CD4-positive, alpha-beta T cell (primary cell): ENCODE data around the gene ATP2B1. TPM values are rescaled to one million over a fixed set of nuclear protein-coding genes. Genes with fewer than 3 reads are reported as not detected.

Experiments used
- ATAC-seq: fragments of 200-7000 bp; cut with Tn5 transposase; one replicate; pipeline ENCODE4 v1.10.0; 2022; ENCODE audit warnings: mild to moderate bottlenecking; ENCODE audit not compliant: poor library complexity
- CTCF ChIA-PET: fragments of 350-600 bp; sonication (Branson Sonifier 250); formaldehyde crosslinking; loops from one replicate; lab custom pipeline; 2021; ENCODE audit warnings: antibody characterized with exemption, inconsistent platforms; lab: Charles Lee
- POLR2A ChIA-PET: fragments of 350-600 bp; sonication (Branson Sonifier 250); formaldehyde crosslinking; loops from one replicate; lab custom pipeline; 2021; ENCODE audit warnings: antibody characterized with exemption, inconsistent platforms; lab: Charles Lee
- DNase-seq, 14 experiments: peaks; one replicate each; pipeline ENCODE4 v3.0.0-alpha.2; 2013 to 2020; ENCODE audit warnings: mixed read lengths in 2 of 14
- H3K27ac ChIP-seq, 2 donors: one replicate each; pipeline versions ENCODE4 v1.5.1 to v1.7.0; 2013; ENCODE audit warnings: low read length in 2 of 2, low read depth in 1 of 2, mild to moderate bottlenecking in 1 of 2
- H3K27me3 ChIP-seq, 2 experiments: 1 replicate in 1 of 2; 2 replicates in 1 of 2; pipeline versions ENCODE4 v1.6.1 to v1.7.0; 2013; ENCODE audit warnings: low read length in 2 of 2, control low read depth in 1 of 2, mild to moderate bottlenecking in 1 of 2, moderate library complexity in 1 of 2; ENCODE audit not compliant: insufficient read depth in 2 of 2, control insufficient read depth in 1 of 2
- H3K36me3 ChIP-seq: one replicate; pipeline ENCODE4 v1.6.1; 2013; ENCODE audit warnings: low read length, control low read depth; ENCODE audit not compliant: insufficient read depth
- H3K4me1 ChIP-seq: one replicate; pipeline ENCODE4 v1.6.1; 2013; ENCODE audit warnings: low read length, control low read depth; ENCODE audit not compliant: insufficient read depth
- H3K4me3 ChIP-seq: one replicate; pipeline ENCODE4 v1.5.1; 2013; ENCODE audit warnings: mild to moderate bottlenecking, low read length, moderate library complexity
- H3K9me3 ChIP-seq, 2 experiments: 1 replicate in 1 of 2; 2 replicates in 1 of 2; pipeline versions ENCODE4 v1.6.1 to v1.7.0; 2013; ENCODE audit warnings: low read length in 2 of 2, mild to moderate bottlenecking in 2 of 2, control low read depth in 1 of 2, moderate library complexity in 1 of 2; ENCODE audit not compliant: control insufficient read depth in 1 of 2, insufficient read depth in 1 of 2
- H3K27ac Mint-ChIP-seq: one replicate; pipeline ENCODE4 v1.8.0; 2020; ENCODE audit warnings: mixed read lengths
- H3K27me3 Mint-ChIP-seq: one replicate; pipeline ENCODE4 v1.8.0; 2021; ENCODE audit warnings: mixed read lengths
- H3K36me3 Mint-ChIP-seq: one replicate; pipeline ENCODE4 v1.8.0; 2021; ENCODE audit warnings: low read depth, mixed read lengths
- H3K4me1 Mint-ChIP-seq: one replicate; pipeline ENCODE4 v1.8.0; 2021; ENCODE audit warnings: low read depth, mixed read lengths
- H3K4me3 Mint-ChIP-seq: one replicate; pipeline ENCODE4 v1.8.0; 2020; ENCODE audit warnings: mild to moderate bottlenecking, mixed read lengths
- H3K9me3 Mint-ChIP-seq: one replicate; pipeline ENCODE4 v1.8.0; 2020; ENCODE audit warnings: mixed read lengths
- CTCF ChIP-seq: fragments of 200-600 bp; IDR thresholded peaks from one replicate; pipeline ENCODE4 v1.8.0; 2022; ENCODE audit warnings: antibody characterized with exemption, mild to moderate bottlenecking
- intact Hi-C, 2 experiments: fragments of 100-400 bp; cut with DNase I in 1 of 2; cut with micrococcal nuclease in 1 of 2; formaldehyde crosslinking; loops; one replicate each; pipeline versions ENCODE4 v1.15.1 to v1.9.0; 2023 to 2025; cut with DNase I, micrococcal nuclease
- total RNA-seq, 174 experiments: library from RNA in 2 of 174; stranded (reverse) in 2 of 174; gene quantifications; one replicate each; pipeline ENCODE4 v1.2.3 and lab custom pipeline; 2021 to 2026

Gene ATP2B1
- total RNA-seq, 2 experiments from 2014 or later, result 98.2 to 100 TPM

GRCh38 chr12:89571491-89572195 lies 137.0 kb downstream of the ATP2B1 start:
- CTCF ChIA-PET, result no interaction called here
- POLR2A ChIA-PET, result no interaction called here
- Histone ChIP-seq H3K4me3 (no peak overlapping the region), H3K9me3 (no peaks in the 10 kb centered on the region), H3K27me3 (no peaks in the 10 kb centered on the region), H3K4me1 (no peaks in the 10 kb centered on the region), H3K36me3 (no peaks in the 10 kb centered on the region), H3K27ac (no peak overlapping the region)
- no peaks in the 10 kb centered on the region for H3K27me3 Mint-ChIP-seq
- H3K4me1 Mint-ChIP-seq, result no peaks in the 10 kb centered on the region
- H3K4me3 Mint-ChIP-seq, result no peak overlapping the region
- no peak for DNase-seq
- H3K27ac Mint-ChIP-seq, result no peak overlapping the region
- TF ChIP-seq CTCF, result no peak
- no peaks in the 10 kb centered on the region for H3K9me3 Mint-ChIP-seq
- no peaks in the 10 kb centered on the region for H3K36me3 Mint-ChIP-seq
- no peak for ATAC-seq
- intact Hi-C loops, result no loop called here

- Histone ChIP-seq H3K36me3 (no peaks in the 10 kb centered on the region), H3K27me3 (no peaks in the 10 kb centered on the region), H3K27ac (no peak overlapping the region), H3K9me3 (no peaks in the 10 kb centered on the region), H3K4me3 (no peak overlapping the region), H3K4me1 (no peaks in the 10 kb centered on the region)
- Mint-ChIP-seq H3K36me3 (no peaks in the 10 kb centered on the region), H3K9me3 (no peaks in the 10 kb centered on the region), H3K4me3 (no peak overlapping the region), H3K27me3 (no peaks in the 10 kb centered on the region), H3K4me1 (no peaks in the 10 kb centered on the region), H3K27ac (no peak overlapping the region)
- ATAC-seq, result no peak
- no peak for DNase-seq
- no peak for TF ChIP-seq CTCF
- intact Hi-C loops, result no loop called here
- ChIA-PET CTCF (no interaction called here), POLR2A (no interaction called here)
Observed at GRCh38 chr12:89568484-89568883, 140.2 kb downstream of the ATP2B1 start.

GRCh38 chr12:89567691-89568239 lies 140.9 kb downstream of the ATP2B1 start:
- H3K9me3 ChIP-seq, result no peaks in the 10 kb centered on the region
- no peak for TF ChIP-seq CTCF
- no peaks in the 10 kb centered on the region for H3K36me3 ChIP-seq
- ChIA-PET POLR2A (no interaction called here), CTCF (no interaction called here)
- intact Hi-C loops, result no loop called here
- H3K4me3 Mint-ChIP-seq, result no peak overlapping the region
- H3K27ac Mint-ChIP-seq, result no peak overlapping the region
- H3K27me3 Mint-ChIP-seq, result no peaks in the 10 kb centered on the region
- no peaks in the 10 kb centered on the region for H3K4me1 Mint-ChIP-seq
- no peak overlapping the region for H3K27ac ChIP-seq
- no peak for DNase-seq
- no peak for ATAC-seq
- H3K36me3 Mint-ChIP-seq, result no peaks in the 10 kb centered on the region
- H3K4me1 ChIP-seq, result no peaks in the 10 kb centered on the region
- H3K27me3 ChIP-seq, result no peaks in the 10 kb centered on the region
- no peak overlapping the region for H3K4me3 ChIP-seq
- H3K9me3 Mint-ChIP-seq, result no peaks in the 10 kb centered on the region
